Mucosa of stomach (tissue), 1 donor: Measurements from ENCODE around the gene COX7B.

Experiments used
- H3K27me3 ChIP-seq: one replicate; pipeline ENCODE4 v1.7.0; 2013; ENCODE audit warnings: mild to moderate bottlenecking, low read length; ENCODE audit not compliant: control insufficient read depth, insufficient read depth
- H3K36me3 ChIP-seq: one replicate; pipeline ENCODE4 v1.7.0; 2013; ENCODE audit warnings: low read length; ENCODE audit not compliant: control insufficient read depth, insufficient read depth
- H3K4me1 ChIP-seq: one replicate; pipeline ENCODE4 v1.7.0; 2013; ENCODE audit warnings: mild to moderate bottlenecking, low read length; ENCODE audit not compliant: control insufficient read depth, insufficient read depth
- H3K4me3 ChIP-seq: one replicate; pipeline ENCODE4 v1.7.0; 2013; ENCODE audit warnings: low read length
- H3K9ac ChIP-seq: one replicate; pipeline ENCODE4 v1.7.0; 2013; ENCODE audit warnings: mild to moderate bottlenecking, low read length, moderate library complexity
- H3K9me3 ChIP-seq: one replicate; pipeline ENCODE4 v1.7.0; 2013; ENCODE audit warnings: mild to moderate bottlenecking, low read length, moderate library complexity; ENCODE audit not compliant: control insufficient read depth
- donor health status: Pancreatic carcinoma.

Gene COX7B

DNA sequence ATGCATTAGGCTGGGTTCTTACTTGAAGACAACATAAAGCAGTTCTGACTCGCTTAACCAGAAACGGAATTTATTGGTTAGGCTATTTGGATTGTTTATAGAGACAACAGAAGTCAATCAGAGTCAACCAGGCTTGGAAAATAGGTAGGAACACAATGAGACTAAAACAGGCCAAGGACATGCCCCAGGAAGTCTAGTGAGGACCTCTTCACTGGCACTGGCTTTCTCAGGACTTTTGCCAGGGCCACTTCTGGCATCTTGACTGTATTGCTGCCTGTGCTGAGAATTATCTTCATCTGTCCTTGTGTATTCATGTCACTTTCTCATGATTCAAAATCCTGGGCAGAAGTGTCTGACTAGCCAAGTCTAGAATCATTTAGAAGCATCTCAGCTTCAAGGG, 50.6 kb downstream of the COX7B start:
- no peaks in the 10 kb centered on the region for H3K9me3 ChIP-seq
- H3K27me3 ChIP-seq = no peaks in the 10 kb centered on the region
- H3K4me3 ChIP-seq = no peak overlapping the region
- H3K36me3 ChIP-seq = no peaks in the 10 kb centered on the region
- H3K4me1 ChIP-seq = no peaks in the 10 kb centered on the region
- no peak overlapping the region for H3K9ac ChIP-seq

DNA sequence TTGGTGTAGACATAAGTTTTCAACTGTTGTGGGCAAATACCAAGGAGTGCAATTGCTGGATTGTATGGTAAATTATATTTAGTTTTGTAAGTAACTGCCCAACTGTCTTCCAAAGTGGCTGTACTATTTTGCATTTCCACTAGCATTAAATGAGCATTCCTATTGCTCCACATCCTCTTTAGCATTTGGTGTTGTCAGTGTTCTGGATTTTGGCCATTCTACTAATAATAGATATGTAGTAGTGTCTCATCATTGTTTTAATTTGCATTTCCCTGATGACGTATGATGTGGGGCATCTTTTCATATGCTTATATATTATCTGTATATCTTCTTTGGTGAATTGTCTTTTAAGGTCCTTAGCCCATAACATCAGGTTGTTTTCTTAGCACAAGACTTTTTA, 52.9 kb downstream of the COX7B start:
- Histone ChIP-seq H3K36me3 (no peaks in the 10 kb centered on the region), H3K4me3 (no peak overlapping the region), H3K27me3 (no peaks in the 10 kb centered on the region), H3K9ac (no peak overlapping the region), H3K4me1 (no peaks in the 10 kb centered on the region), H3K9me3 (no peaks in the 10 kb centered on the region)

DNA sequence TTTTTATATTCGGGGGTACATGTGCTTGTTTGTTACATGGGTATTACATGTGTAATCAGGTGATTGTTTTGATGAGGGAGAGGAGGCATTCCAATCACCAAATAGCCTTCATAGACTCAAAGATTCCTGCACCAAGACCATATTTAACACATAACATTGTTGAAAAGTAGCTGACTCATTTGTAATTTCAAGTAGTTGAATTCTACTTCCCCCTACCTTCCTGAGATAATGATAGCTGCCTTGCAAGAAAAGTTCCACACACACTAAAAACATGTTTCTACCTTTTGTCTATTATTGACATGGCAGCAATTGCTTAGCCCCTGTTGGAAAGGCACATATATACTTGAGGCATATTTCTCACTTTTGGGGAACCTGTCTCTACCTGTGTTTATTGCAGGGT, 54.0 kb downstream of the COX7B start:
- Histone ChIP-seq H3K27me3 (no peaks in the 10 kb centered on the region), H3K9ac (no peak overlapping the region), H3K4me3 (no peak overlapping the region), H3K9me3 (no peaks in the 10 kb centered on the region), H3K36me3 (no peaks in the 10 kb centered on the region), H3K4me1 (no peaks in the 10 kb centered on the region)

DNA sequence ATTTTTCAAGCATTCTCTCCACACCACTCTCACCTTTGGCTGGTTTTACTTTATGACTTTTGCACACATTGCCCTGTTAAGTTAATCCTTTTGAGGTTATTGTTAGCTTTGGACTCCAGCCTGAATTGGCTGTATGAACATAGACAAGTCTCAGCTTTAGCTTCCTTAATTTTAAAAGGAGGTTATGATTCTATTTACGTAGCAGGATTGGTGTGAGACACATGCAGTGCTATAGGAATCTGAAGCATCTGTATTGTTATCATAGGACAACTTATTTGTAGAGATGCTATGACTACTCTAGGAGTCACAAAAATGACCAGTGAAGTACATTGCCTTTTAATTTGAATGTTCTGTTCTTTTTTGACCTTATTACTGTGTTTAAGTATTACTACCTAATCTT, 54.4 kb downstream of the COX7B start:
- Histone ChIP-seq H3K4me3 (no peak overlapping the region), H3K4me1 (no peaks in the 10 kb centered on the region), H3K9me3 (no peaks in the 10 kb centered on the region), H3K36me3 (no peaks in the 10 kb centered on the region), H3K27me3 (no peaks in the 10 kb centered on the region), H3K9ac (no peak overlapping the region)
